SK-N-SH treated with all-trans-retinoic acid at 6 μM for 48 hours (cell line): ENCODE results near the gene NIP7.

ENCODE experiments used
- ATAC-seq: fragments of 200-7000 bp; cut with Tn5 transposase; 3 replicates; pipeline ENCODE4 v1.9.1; 2020; ENCODE audit warnings: mild to moderate bottlenecking, moderate library complexity
- BACH2 ChIP-seq: fragments of 250-450 bp; sonication (Bioruptor Pico); IDR thresholded peaks from 2 replicates; pipeline ENCODE4 v1.9.0; 2021; ENCODE audit warnings: mild to moderate bottlenecking, borderline replicate concordance
- CREB5 ChIP-seq: fragments of 250-450 bp; sonication (Bioruptor Pico); IDR thresholded peaks from 2 replicates; pipeline ENCODE4 v1.5.1; 2020; ENCODE audit warnings: low read depth, mild to moderate bottlenecking, moderate library complexity
- CSDC2 ChIP-seq: fragments of 250-450 bp; sonication (Bioruptor Pico); IDR thresholded peaks from 2 replicates; pipeline ENCODE4 v1.5.0; 2020; ENCODE audit warnings: mild to moderate bottlenecking, moderate library complexity
- CSRNP3 ChIP-seq: fragments of 250-450 bp; sonication (Bioruptor Pico); IDR thresholded peaks from 2 replicates; pipeline ENCODE4 v1.5.1; 2021; ENCODE audit warnings: mild to moderate bottlenecking, moderate library complexity
- GLIS3 ChIP-seq: fragments of 250-450 bp; sonication (Bioruptor Pico); IDR thresholded peaks from 2 replicates; pipeline ENCODE4 v1.5.0; 2020; ENCODE audit warnings: mild to moderate bottlenecking, moderate library complexity
- ISL1 ChIP-seq: fragments of 250-450 bp; sonication (Bioruptor Pico); IDR thresholded peaks from 2 replicates; pipeline ENCODE4 v2.1.2; 2022; ENCODE audit warnings: mild to moderate bottlenecking, moderate library complexity
- OSR1 ChIP-seq: fragments of 250-450 bp; sonication (Bioruptor Pico); IDR thresholded peaks from 2 replicates; pipeline ENCODE4 v1.8.0; 2022; ENCODE audit warnings: moderate library complexity, mild to moderate bottlenecking, inconsistent platforms
- PATZ1 ChIP-seq: fragments of 250-450 bp; sonication (Bioruptor Pico); IDR thresholded peaks from 2 replicates; pipeline ENCODE4 v1.8.0; 2020; ENCODE audit warnings: mild to moderate bottlenecking, moderate library complexity, borderline replicate concordance
- POU6F1 ChIP-seq: fragments of 250-450 bp; sonication (Bioruptor Pico); IDR thresholded peaks from 2 replicates; pipeline ENCODE4 v1.8.0; 2021; ENCODE audit warnings: low read depth, mild to moderate bottlenecking, moderate library complexity, borderline replicate concordance
- PPARA ChIP-seq: fragments of 250-450 bp; sonication (Bioruptor Pico); IDR thresholded peaks from 2 replicates; pipeline ENCODE4 v1.5.0; 2020; ENCODE audit warnings: mild to moderate bottlenecking, borderline replicate concordance
- RARB ChIP-seq: fragments of 250-450 bp; sonication (Bioruptor Pico); IDR thresholded peaks from 2 replicates; pipeline ENCODE4 v1.8.0; 2021; ENCODE audit warnings: mild to moderate bottlenecking, moderate library complexity
- TCF4 ChIP-seq: fragments of 250-450 bp; sonication (Bioruptor Pico); IDR thresholded peaks from 2 replicates; pipeline ENCODE4 v1.8.0; 2021; ENCODE audit warnings: mild to moderate bottlenecking, moderate library complexity, borderline replicate concordance
- TOX ChIP-seq: fragments of 250-450 bp; sonication (Bioruptor Pico); IDR thresholded peaks from 2 replicates; pipeline ENCODE4 v1.8.0; 2021; ENCODE audit warnings: mild to moderate bottlenecking, moderate library complexity, borderline replicate concordance
- TSHZ2 ChIP-seq: fragments of 250-450 bp; sonication (Bioruptor Pico); IDR thresholded peaks from 2 replicates; pipeline ENCODE4 v1.5.0; 2020; ENCODE audit warnings: mild to moderate bottlenecking, moderate library complexity
- ZC3H10 ChIP-seq: fragments of 250-450 bp; sonication (Bioruptor Pico); IDR thresholded peaks from 2 replicates; pipeline ENCODE4 v1.5.1; 2021; ENCODE audit warnings: mild to moderate bottlenecking, moderate library complexity
- ZNF565 ChIP-seq: fragments of 450-650 bp; formaldehyde crosslinking; conservative IDR thresholded peaks from 2 replicates; pipeline ENCODE4 v1.5.0; 2020; ENCODE audit warnings: low read depth, mild to moderate bottlenecking, moderate library complexity
- ZNF70 ChIP-seq: fragments of 450-650 bp; formaldehyde crosslinking; IDR thresholded peaks from 2 replicates; pipeline ENCODE4 v1.5.0; 2020; ENCODE audit warnings: mild to moderate bottlenecking, moderate library complexity
- ZNF8 ChIP-seq: fragments of 450-650 bp; formaldehyde crosslinking; IDR thresholded peaks from 2 replicates; pipeline ENCODE4 v1.5.0; 2020; ENCODE audit warnings: mild to moderate bottlenecking, moderate library complexity

NIP7 gene

GRCh38 chr16:69366431-69366830, 26.9 kb downstream of the NIP7 start:
- no peak for ATAC-seq
- TF ChIP-seq ISL1 (CRISPR knock-in tag) (no peak), BACH2 (no peak), TOX (CRISPR knock-in tag) (no peak), ZNF70 (CRISPR knock-in tag) (no peak), CSRNP3 (no peak), RARB (no peak), OSR1 (CRISPR knock-in tag) (no peak), ZC3H10 (CRISPR knock-in tag) (no peak), ZNF565 (no peak), POU6F1 (CRISPR knock-in tag) (no peak), CREB5 (CRISPR knock-in tag) (no peak), GLIS3 (CRISPR knock-in tag) (no peak), ZNF8 (CRISPR knock-in tag) (no peak), TSHZ2 (CRISPR knock-in tag) (no peak), PPARA (CRISPR knock-in tag) (no peak)

- ATAC-seq: no peak
- TF ChIP-seq ZC3H10 (CRISPR knock-in tag): no peak
- no peak for TF ChIP-seq ZNF8 (CRISPR knock-in tag)
- TF ChIP-seq ZNF565: no peak
- no peak for TF ChIP-seq PATZ1 (CRISPR knock-in tag)
- TF ChIP-seq CREB5 (CRISPR knock-in tag): no peak
- TF ChIP-seq TCF4 (CRISPR knock-in tag): no peak
Observed at GRCh38 chr16:69367980-69368379, 28.4 kb downstream of the NIP7 start.

- no peak for ATAC-seq
- TF ChIP-seq ISL1 (CRISPR knock-in tag) (no peak), OSR1 (CRISPR knock-in tag) (no peak), TCF4 (CRISPR knock-in tag) (no peak), PATZ1 (CRISPR knock-in tag) (no peak), TOX (CRISPR knock-in tag) (no peak), GLIS3 (CRISPR knock-in tag) (no peak), CSDC2 (CRISPR knock-in tag) (no peak), ZNF565 (no peak), TSHZ2 (CRISPR knock-in tag) (no peak), CREB5 (CRISPR knock-in tag) (no peak), RARB (no peak)
Observed at GRCh38 chr16:69368866-69369265, 29.3 kb downstream of the NIP7 start.
